Measurements from ENCODE around the gene ZNF780B. TPM values are rescaled to one million over a fixed set of nuclear protein-coding genes. Genes with fewer than 3 reads are reported as not detected.

The ZNF780B gene
- total and polyA plus RNA-seq, 2 donors (not counting 3 experiments of a cell fraction or from before 2014, with no cell fraction given) = 2.6 to 13.5 TPM

DNA sequence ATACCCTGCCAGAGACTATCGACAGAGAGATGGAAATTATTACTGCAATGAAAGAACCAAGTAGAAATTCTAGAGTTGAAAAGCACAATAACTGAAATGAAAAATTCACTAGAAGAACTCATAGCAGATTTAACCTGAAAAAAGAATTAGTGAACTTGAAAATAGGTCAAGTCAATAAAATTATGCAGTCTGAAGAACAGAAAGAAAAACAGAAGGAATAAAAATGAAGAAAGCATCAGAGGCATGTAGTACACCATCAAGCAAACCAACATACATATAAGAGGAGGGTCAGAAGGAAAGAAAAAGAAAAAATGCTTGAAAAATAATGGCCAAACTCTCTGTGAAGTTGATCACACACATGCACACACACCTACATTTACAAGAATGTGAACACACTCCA, 3.6 kb upstream of the ZNF780B start:
- TF ChIP-seq JUN (IDR thresholded peaks at IDR 0.05; ENCODE audit: borderline replicate concordance, insufficient read depth, insufficient read length, low read depth) = no peak
- TF ChIP-seq GATA2 (IDR thresholded peaks at IDR 0.05; ENCODE audit: insufficient read depth, insufficient read length, low read depth, low read length) = no peak
- TF ChIP-seq, protein P1, sequence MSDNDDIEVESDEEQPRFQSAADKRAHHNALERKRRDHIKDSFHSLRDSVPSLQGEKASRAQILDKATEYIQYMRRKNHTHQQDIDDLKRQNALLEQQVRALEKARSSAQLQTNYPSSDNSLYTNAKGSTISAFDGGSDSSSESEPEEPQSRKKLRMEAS (IDR thresholded peaks at IDR 0.05; ENCODE audit: insufficient read depth, insufficient read length) = no peak
- TF ChIP-seq POLR2A (IDR thresholded peaks at IDR 0.05; ENCODE audit: low read depth, low read length) = no peak
- TF ChIP-seq EZH2 (IDR thresholded peaks at IDR 0.05; ENCODE audit: borderline replicate concordance, low read depth, low read length, severe bottlenecking) = no peak
- TF ChIP-seq POLR2AphosphoS5 (IDR thresholded peaks at IDR 0.05; ENCODE audit: insufficient read depth, low read depth, low read length) = no peak
- TF ChIP-seq MYC (IDR thresholded peaks at IDR 0.05; ENCODE audit: low read depth, low read length) = no peak
- no peak for TF ChIP-seq FOS (IDR thresholded peaks at IDR 0.05; ENCODE audit: borderline replicate concordance, insufficient read depth, low read length)
- TF ChIP-seq CTCF (IDR thresholded peaks at IDR 0.05; ENCODE audit: extremely low read depth in 1 of 2, insufficient read depth in 1 of 2, low read depth in 1 of 2, low read length in 2 of 2) = no peak
- Histone ChIP-seq H3K79me2 (ENCODE audit: control insufficient read depth, insufficient read depth, low read length) (no peaks in the 10 kb centered on the region), H3K9me1 (replicated peaks; ENCODE audit: control insufficient read depth, extremely low read depth, insufficient read depth, low read length) (no peaks in the 10 kb centered on the region), H3K4me2 (ENCODE audit: insufficient read depth, low read length) (no peak overlapping the region), H3K27me3 (ENCODE audit: control insufficient read depth in 2 of 2, insufficient read depth in 2 of 2, low read length in 2 of 2) (peaks cover 0 to 13% of the 10 kb centered on the region in 2 experiments), H3K9ac (replicated peaks; ENCODE audit: extremely low read depth, insufficient read depth, low read length) (no peak overlapping the region), H4K20me1 (replicated peaks; ENCODE audit: control insufficient read depth, extremely low read depth, insufficient read depth, low read length) (no peaks in the 10 kb centered on the region), H2AFZ (ENCODE audit: low read depth, low read length) (no peak overlapping the region), H3K36me3 (ENCODE audit: control insufficient read depth in 2 of 2, extremely low read depth in 1 of 2, insufficient read depth in 2 of 2, low read length in 2 of 2) (no peaks in the 10 kb centered on the region), H3K4me3 (replicated peaks in 1 of 3; ENCODE audit: insufficient read depth in 1 of 3, low read depth in 1 of 3, low read length in 3 of 3) (no peak overlapping the region), H3K9me3 (replicated peaks; ENCODE audit: control insufficient read depth, insufficient read depth, low read length) (no peaks in the 10 kb centered on the region), H3K27ac (ENCODE audit: insufficient read depth, low read depth, low read length) (no peak overlapping the region), H3K4me1 (ENCODE audit: control insufficient read depth, extremely low read depth, insufficient read depth, low read length) (peaks cover 6% of the 10 kb centered on the region)
- no TSS peak for BruUV-seq (replicated peaks)
- POLR2A ChIA-PET = no interaction called here
- CTCF ChIA-PET = interaction anchor here (1.2 kb wide), 1 partner anchor 33 kb away, joined by 3 read pairs; no protein-coding TSS in a partner anchor
- dilution Hi-C loops (cut with MboI; ENCODE audit: extremely low pct_ligation_motif_present, low sequenced_read_pairs) = no loop called here
- DNase-seq (ENCODE audit: low read depth, low spot score) (no peak), FAIRE-seq (no peak)
- intact Hi-C loops (cut with micrococcal nuclease) = loop anchor here (5.0 kb wide), 1 partner anchor 33 kb away; the partner anchor contains the start of gene ZNF780A
